NCI-H1048 (cell line): Measurements from ENCODE around the gene IGSF21.
"Not testable (repeated sequence)": the region's sequence is repeated elsewhere in the genome, so short reads cannot be mapped to it uniquely, and the experiment has no call there.

Source experiments
- DNase-seq: peaks from one replicate; lab custom pipeline; 2025; lab: John Stamatoyannopoulos, UW

Gene IGSF21

DNA sequence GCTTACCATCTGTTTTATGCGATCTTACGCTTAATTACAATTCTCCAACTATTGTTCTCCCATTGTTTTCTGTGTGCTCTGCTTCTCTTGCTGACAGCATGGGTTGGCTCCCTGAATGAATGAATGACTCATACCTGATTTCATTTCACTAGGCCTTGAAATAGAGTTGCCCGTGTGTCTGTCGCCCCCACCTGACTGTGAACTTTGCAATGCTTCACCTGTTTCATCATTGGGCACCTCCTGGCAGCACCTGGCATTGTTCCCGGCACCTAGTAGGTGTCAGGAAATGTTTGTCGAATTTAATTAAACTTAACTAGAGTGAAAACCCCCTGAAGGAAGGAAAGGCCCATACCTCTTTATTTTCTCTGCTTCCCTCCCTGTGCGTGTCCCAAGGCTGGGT lies 252.7 kb downstream of the IGSF21 start:
- DNase-seq: no peak

DNA sequence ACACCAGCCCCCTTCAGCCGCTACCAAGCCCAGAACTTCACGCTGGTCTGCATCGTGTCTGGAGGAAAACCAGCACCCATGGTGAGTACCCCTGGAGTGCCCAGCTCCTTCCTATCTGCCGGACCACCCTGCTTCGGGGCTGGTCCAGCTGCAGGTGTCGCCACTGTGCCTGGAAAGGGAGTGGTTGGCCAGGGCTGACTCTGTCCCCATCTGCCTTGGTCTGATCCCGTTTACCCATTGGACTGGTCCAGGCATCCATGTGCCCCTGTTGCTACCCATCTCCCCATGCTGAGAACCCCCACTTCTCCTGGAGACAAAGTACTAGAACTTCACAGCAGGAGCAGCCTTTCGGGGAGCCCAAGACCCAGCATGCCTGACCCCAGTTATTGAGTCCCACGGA lies 254.6 kb downstream of the IGSF21 start:
- no peak for DNase-seq

DNA sequence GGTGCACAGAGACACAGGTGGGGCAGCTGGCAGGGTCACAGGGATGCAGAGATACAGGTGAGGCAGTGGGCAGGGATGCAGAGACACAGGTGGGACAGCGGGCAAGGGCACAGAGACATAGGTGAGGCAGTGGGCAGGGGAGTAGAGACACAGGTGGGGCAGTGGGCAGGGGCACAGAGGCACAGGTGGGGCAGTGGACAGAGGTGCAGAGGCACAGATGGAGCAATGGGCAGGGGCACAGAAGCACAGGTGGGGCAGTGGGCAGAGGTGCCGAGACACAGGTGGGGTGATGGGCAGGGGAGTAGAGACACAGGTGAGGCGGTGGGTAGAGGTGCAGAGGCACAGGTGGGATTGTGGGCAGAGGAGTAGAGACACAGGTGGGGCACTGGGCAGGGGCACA lies 255.8 kb downstream of the IGSF21 start:
- no peak for DNase-seq

DNA sequence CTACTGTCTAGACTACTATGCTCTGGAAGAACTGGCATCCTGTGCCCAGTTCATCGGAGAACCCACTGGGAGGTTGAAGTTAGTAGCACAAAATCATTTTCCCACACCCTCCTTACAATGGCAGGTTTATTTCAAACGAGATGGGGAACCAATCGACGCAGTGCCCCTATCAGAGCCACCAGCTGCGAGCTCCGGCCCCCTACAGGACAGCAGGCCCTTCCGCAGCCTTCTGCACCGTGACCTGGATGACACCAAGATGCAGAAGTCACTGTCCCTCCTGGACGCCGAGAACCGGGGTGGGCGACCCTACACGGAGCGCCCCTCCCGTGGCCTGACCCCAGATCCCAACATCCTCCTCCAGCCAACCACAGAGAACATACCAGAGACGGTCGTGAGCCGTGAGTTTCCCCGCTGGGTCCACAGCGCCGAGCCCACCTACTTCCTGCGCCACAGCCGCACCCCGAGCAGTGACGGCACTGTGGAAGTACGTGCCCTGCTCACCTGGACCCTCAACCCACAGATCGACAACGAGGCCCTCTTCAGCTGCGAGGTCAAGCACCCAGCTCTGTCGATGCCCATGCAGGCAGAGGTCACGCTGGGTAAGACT lies 257.6 kb downstream of the IGSF21 start:
- no peak for DNase-seq

DNA sequence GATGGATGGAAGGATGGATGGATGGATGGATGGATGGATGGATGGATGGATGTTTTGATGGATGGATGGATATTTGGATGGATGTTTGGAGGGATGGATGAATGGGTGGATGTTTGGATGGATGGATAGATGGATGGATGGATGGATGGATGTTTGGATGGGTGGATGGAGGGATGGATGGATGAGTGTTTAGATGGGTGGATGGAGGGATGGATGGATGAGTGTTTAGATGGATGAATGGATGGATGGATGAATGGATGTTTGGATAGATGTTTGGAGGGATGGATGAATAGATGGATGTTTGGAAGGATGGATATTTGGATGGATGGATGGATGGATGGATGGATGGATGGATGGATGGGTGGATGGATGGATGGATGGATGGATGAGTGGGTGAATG lies 264.9 kb downstream of the IGSF21 start:
- DNase-seq: not testable (repeated sequence)

DNA sequence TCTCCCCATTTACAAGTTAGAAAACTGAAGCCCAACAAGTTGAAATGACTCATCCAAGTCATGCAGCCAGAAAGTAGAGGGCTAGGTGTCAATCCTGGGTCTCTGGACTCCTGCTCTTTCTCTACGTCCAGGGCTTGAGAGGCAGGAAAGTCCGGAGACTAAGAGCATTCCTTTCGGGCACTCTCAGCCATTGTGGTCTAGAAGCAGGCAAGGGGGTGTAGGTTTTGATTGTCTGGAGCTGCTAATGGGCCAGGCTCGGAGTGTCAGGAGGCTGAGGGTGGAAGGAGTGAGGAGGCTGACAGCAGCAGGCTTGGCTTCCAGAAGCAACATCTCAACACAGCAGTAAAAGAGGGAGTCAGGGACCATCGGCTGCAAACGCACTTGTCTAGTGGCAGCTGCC lies 265.6 kb downstream of the IGSF21 start:
- DNase-seq: no peak

DNA sequence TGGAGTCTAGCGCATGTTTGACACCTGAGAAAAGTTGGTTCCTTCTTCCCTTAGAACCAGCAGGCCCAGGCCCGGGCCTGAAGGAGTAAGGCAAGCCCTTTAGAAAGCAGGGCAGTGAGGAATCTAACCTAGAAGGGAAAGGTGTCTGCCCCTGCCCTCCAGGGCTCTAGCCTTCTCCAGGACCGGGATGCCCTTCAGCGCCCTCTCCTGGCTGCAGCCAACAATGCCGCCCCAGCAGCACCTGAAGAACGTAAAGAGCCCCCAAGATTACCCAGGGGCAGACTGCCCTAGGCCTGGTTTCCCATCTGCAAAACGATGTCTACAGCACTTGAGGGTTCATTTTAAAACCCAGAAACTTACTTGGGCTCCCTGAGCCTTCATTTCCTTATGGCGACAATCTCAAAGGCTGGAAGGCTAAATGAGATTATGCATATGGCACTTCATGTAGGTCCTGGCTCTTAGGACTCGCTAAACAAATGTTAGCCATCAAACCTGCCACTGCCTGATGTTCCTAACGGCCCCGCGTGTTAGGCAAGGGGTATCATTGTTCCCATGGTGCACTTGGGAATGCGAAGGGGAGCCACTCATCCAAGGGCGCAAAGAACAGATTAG lies 266.4 kb downstream of the IGSF21 start:
- no peak for DNase-seq

DNA sequence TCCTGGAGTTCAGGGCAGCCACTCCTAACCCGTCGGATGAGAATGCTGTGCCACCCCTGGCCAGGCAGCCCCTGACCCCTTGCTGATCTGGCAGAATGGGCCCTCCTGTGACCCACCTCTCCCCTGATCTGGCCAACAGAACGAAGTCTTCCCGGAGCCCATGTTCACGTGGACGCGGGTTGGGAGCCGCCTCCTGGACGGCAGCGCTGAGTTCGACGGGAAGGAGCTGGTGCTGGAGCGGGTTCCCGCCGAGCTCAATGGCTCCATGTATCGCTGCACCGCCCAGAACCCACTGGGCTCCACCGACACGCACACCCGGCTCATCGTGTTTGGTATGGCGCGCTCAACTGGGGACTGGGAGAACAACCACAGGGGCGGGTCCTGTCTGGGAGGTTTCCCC lies 269.1 kb downstream of the IGSF21 start:
- no peak for DNase-seq

DNA sequence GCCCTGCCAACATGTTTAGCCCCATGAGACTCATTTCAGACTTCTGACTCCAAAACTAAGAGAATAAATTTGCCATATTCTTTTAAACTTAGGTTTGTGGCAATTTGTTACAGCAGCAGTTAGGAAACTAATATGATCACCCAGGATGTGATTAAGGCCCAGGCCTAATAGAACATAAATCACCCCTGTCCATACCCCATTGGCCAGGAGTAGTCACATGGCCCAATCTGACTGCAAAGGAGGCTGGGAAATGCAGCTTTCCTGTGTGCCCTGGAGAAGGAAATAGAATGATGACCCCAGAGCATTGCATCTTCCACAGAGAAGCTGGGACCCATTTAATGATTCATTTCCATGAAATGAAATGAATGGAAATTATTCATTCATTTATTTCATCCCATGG lies 272.7 kb downstream of the IGSF21 start:
- DNase-seq: no peak

DNA sequence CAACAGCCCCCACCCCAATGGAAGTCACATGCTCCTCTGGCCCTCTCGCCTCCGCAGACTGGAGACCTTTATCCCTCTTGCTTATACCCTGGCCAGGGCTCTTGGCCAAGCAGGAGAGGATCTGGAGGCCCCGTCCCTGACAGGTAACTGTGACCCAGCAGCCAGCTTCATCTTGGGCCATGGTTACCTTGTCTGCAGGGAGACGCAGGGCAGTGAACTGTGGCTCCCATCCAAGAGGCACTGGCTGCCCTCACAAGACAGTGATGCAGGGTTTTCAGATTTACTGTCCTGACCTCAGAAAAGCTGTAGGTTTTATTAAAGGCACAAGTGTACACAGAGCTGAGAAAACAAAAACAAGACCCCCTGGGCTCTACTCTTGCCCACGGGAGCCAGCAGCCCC lies 276.5 kb downstream of the IGSF21 start:
- DNase-seq: no peak

DNA sequence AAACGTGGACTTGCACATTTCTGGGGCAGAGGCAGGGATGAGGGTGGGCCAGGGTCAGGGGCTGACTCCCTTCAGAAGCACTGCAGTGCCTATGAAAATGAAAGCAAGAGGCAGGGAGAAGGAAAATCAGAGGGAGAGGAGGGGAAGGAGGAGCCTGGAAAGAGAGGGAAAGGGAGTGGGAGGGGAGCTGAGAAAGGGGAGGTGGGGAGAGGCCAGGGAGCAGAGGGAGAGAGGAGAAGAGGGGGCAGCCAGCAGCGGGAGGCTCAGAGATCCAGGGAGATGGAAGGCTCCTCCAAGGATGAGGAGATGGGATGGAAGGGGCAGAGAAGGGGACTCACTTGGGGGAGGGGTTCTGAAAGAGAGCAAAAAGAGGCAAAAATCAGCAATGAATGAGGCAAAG lies 276.9 kb downstream of the IGSF21 start:
- DNase-seq: no peak

DNA sequence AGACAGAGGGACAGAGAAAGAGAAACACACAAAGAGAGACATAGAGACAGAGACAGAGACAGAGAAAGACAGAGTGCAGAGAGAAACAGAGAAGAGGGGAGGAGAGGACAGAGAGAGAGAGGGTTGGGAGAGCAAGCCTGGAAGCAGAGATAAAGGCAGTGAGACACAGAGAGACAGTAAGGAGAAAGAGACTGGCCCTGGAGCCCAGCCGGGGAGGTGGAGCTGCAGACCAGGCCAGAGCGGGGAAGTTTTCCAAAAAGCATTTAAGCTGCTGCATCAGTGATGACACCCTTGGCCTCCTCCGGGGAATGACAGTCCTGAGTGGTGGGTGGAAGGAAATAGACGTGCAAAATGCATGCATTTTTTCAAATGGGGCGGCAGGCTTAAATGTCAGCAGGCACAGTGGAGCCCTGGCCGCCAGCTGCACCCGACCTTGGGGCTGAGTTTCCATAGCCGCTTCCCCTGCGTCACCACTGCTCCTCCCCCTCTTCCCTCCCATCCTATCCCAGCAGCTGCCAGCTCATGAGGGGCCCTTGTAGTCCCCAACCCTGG lies 277.7 kb downstream of the IGSF21 start:
- DNase-seq: no peak

DNA sequence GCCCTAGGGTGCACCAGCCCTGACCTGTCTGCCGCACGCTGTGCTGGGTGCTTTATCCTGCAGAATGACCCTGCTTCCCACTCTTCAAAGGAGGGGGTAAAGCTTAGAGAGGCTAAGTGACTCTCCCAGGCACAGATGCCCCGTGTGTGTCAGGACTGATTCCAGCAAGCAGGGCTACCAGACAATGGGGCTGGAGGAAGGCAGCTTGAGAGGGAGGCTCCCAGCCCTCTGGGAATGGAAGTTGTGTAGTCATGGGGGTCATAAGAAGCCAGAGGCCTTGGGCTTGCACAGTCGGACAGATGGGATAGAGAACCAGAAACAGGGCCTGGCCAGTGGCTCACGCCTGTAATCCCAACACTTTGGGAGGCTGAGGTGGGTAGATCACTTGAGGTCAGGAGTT lies 279.0 kb downstream of the IGSF21 start:
- no peak for DNase-seq

DNA sequence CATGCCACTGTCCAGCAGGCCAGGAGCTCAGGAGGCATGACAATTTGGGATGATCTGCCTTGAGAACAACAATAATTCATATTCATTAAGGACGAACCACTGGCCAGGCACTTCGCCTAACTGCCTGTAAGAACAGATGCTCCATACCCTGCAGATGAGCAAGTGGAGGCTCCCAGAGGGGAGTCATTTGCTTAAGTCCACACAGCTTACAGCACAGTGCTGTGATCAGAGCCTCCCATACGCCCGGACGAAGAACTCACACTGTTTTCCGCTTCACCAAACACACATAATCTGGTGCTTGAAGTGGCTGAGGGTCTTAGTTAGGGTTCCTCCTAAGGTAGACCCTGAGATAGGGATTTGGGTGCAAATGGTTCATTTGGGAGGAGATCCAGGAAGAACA lies 279.7 kb downstream of the IGSF21 start:
- no peak for DNase-seq

DNA sequence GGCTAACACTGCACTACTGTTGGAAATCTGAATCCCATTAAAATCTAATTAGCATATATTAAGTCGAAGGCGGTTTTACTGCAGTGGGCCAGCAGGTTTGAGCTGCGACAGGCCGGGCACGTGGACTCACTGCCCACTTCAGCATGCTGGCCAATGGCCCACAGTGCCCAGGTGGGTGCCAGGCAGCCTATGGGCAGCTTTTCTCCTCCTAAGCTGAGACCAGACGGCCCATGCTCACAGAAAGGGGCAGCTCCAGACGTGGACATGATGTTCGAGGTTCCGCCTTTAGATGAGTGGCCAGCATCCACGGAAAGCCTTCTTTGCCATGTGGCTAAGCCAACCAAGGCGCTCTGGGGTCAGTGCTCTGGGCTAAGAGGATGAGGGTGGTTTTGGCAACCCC lies 283.4 kb downstream of the IGSF21 start:
- no peak for DNase-seq

DNA sequence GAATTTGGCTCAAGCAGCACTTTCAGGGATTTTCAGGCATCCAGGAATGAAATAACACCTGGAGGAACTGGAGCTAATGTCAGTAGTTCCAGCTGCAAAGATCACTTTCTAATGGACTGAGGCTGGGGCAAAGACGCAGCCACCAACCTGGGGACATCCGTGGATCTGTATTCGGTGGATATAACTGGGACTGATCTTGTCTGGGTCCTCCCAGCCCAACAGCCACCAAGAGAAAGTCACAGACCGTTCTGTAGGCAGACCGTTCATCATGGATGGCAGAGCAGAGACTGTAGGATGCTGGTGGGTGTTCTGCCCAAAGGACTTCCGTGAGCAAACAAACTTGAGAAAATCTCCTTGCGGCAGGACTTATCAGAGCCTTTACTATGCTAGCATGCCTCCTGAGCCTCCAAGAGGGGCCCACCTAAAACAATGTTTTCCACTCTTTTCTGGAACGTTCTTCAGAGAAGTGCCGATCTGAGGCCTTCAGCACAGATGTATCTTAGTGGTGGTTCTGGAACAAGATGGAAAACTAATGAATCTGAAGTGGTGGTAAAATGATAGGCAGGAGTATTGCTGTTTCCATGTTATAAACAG lies 287.1 kb downstream of the IGSF21 start:
- no peak for DNase-seq

DNA sequence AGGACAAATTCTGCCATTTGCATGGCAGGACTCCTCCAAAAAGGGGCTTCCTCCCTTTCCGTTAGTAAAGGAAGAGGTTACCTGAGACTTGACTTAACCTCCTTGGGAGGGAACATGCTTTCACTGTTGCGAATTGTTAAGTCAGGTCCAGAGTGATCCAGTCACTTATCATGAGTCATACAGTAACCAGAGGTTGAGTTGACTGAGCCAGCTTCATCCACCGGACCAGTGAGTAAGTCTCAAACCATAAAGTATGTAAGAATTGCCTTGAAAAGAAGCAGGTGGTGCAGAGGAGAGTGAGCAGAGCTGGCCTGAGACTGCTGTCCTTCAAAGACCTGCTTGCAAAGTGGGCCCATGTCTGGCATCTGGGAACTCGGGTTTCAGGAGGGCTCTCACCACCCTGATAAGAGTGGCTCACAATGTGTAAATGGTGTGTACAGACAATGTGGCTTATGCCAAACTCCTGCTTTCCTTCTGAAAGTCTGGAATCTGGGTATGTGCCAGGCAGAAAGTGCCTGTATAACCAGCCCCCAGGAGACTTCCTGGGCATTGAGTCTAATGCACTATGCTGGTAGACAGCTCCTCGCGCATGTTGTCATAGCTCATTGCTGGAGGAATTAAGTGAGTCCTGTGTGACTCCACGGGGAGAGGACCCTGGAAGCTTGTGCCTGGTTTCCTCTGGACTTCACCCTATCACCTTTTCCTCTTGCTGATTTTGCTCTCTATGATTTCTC lies 288.8 kb downstream of the IGSF21 start:
- no peak for DNase-seq

DNA sequence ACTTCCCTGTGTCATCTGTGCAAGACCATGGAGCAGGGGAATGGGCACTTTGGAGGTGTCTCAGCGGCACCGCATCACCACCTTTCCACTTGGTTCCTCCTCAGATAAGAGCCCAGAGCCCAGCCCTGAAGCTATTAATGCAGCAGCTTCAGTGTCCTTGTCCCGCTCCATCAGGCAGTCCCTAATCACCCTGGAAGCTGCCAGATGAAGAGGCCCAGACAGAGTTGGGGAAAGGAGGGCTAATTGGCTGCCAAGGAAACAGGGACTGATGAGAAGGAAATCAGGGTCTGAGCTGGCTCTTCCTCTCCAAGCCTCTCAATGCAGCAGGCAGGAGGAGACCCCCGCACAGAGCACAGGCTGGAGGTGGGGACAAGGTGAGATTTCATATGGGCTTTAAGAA lies 290.0 kb downstream of the IGSF21 start:
- DNase-seq: no peak

DNA sequence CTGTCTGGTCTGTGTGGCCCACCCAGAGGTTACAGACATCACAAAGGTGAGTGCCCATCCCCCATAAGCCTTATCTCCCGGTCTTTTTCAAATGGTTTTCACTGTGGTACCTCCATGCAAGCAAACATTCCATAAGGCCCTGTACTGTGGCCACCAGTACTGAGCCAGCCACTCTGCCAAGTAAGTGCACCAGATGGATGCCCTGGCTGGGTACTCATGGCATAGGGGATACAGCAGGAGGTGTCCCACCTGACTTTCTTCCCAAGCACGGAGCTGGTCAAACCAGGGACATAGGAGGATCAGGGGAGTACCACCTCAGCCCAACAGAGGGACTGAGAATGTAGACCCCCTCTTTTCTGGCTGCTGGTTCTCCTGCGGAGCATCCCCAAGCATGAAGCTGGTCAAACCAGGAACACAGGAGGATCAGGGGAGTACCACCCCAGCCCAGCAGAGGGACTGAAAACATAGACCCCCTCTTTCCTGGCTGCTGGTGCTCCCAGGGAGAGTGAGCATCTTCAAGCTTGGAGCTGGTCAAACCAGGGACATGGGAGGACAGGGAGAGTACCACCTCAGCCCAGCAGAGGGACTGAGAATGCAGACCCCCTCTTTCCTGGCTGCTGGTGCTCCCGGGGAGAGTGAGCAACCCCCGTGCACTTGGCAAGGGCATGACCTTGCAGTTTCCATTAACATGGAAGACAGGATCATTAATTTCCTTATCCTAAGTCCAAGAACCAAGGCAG lies 291.4 kb downstream of the IGSF21 start:
- DNase-seq: no peak

DNA sequence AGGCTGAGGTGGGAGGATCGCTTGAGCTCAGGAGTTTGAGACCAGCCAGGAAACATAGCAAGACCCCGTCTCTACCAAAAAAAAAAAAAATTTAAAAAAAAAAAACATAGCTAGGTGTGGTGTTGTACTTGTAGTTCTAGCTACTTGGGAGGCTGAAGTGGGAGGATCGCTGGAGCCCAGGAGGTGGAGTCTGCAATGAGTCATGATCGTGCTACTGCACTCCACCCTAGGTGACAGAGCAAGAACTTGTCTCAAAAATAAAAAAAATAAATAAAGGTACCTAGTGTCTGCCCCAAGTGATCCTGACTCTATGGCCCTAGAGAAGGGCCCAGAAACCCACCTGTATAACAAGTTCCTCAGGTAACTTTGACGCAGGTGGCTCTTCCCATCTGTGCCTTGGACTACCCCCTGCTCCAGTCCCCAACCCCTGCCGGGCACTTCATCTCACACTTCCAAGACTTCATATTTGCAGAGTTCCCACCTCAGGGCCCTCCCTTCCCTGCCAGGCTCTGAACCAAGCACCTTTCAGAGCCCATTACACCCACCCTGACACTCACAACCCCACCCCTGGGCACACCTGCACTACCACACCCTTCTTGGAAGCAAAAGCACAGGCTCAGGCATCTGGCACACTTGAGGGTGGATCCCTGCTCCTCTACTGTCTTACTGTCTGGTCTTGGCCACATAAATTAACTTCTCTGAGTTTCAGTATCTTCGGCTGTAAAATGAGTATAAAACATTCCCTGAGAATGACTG lies 292.9 kb downstream of the IGSF21 start:
- DNase-seq: no peak

DNA sequence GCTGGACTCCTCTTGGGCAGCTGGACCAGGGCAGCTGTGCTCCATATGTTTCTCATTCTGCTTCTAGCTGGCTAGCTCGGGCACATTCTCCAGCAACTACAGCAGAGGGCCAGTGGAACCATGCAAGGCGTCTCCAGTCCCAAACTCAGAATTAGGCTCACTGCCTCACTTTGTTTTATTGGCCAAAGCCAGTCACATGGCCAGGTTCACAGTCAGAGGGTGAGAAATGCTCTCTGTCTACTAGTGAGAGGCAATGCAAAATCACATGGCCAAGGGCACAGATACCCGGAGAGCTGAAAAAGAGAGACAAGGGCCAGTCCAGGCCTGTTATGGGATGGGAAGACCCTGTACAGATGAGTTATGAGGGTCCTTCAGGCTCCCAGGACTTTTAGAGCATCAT lies 294.3 kb downstream of the IGSF21 start:
- DNase-seq: no peak

DNA sequence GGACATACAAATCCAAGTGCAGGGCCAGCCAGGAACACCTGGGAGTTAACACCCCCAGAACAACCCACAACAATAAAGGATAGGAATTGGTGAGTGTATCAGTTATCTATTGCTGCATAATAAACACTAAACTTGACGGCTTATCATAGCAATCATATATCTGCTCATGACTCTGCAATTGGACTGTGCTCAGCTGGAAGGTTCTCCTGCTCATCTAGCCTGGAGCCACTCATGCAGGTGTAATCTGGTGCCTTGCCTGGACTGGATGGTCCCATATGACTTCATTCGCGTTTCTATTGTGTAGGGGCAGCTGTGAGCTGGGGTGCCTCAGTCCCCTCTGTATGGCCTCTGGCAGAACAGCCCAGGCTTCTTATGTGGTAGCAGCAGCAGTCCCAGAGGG lies 296.9 kb downstream of the IGSF21 start:
- no peak for DNase-seq
